SK-N-SH treated with all-trans-retinoic acid at 6 μM for 48 hours (cell line): ENCODE data around the gene UBE2N.
"Not testable (repeated sequence)": the region's sequence is repeated elsewhere in the genome, so short reads cannot be mapped to it uniquely, and the experiment has no call there.

Experiments used
- ATAC-seq: fragments of 200-7000 bp; cut with Tn5 transposase; 3 replicates; pipeline ENCODE4 v1.9.1; 2020; ENCODE audit warnings: mild to moderate bottlenecking, moderate library complexity
- ARNTL ChIP-seq: fragments of 450-650 bp; formaldehyde crosslinking; IDR thresholded peaks from 2 replicates; pipeline ENCODE4 v1.5.0; 2020; ENCODE audit warnings: low read depth, mild to moderate bottlenecking, moderate library complexity, borderline replicate concordance
- CSDC2 ChIP-seq: fragments of 250-450 bp; sonication (Bioruptor Pico); IDR thresholded peaks from 2 replicates; pipeline ENCODE4 v1.5.0; 2020; ENCODE audit warnings: mild to moderate bottlenecking, moderate library complexity
- ESRRG ChIP-seq: fragments of 250-450 bp; sonication (Bioruptor Pico); IDR thresholded peaks from 2 replicates; pipeline ENCODE4 v1.6.1; 2021; ENCODE audit warnings: mild to moderate bottlenecking
- GLIS3 ChIP-seq: fragments of 250-450 bp; sonication (Bioruptor Pico); IDR thresholded peaks from 2 replicates; pipeline ENCODE4 v1.5.0; 2020; ENCODE audit warnings: mild to moderate bottlenecking, moderate library complexity
- ISL1 ChIP-seq: fragments of 250-450 bp; sonication (Bioruptor Pico); IDR thresholded peaks from 2 replicates; pipeline ENCODE4 v2.1.2; 2022; ENCODE audit warnings: mild to moderate bottlenecking, moderate library complexity
- OSR1 ChIP-seq: fragments of 250-450 bp; sonication (Bioruptor Pico); IDR thresholded peaks from 2 replicates; pipeline ENCODE4 v1.8.0; 2022; ENCODE audit warnings: moderate library complexity, mild to moderate bottlenecking, inconsistent platforms
- PPARA ChIP-seq: fragments of 250-450 bp; sonication (Bioruptor Pico); IDR thresholded peaks from 2 replicates; pipeline ENCODE4 v1.5.0; 2020; ENCODE audit warnings: mild to moderate bottlenecking, borderline replicate concordance
- RARB ChIP-seq: fragments of 250-450 bp; sonication (Bioruptor Pico); IDR thresholded peaks from 2 replicates; pipeline ENCODE4 v1.8.0; 2021; ENCODE audit warnings: mild to moderate bottlenecking, moderate library complexity
- SNAI2 ChIP-seq: fragments of 250-450 bp; sonication (Bioruptor Pico); IDR thresholded peaks from 2 replicates; pipeline ENCODE4 v1.5.0; 2020; ENCODE audit warnings: mild to moderate bottlenecking, moderate library complexity
- TOX ChIP-seq: fragments of 250-450 bp; sonication (Bioruptor Pico); IDR thresholded peaks from 2 replicates; pipeline ENCODE4 v1.8.0; 2021; ENCODE audit warnings: mild to moderate bottlenecking, moderate library complexity, borderline replicate concordance
- ZFP3 ChIP-seq: fragments of 250-450 bp; sonication (Bioruptor Pico); IDR thresholded peaks from 2 replicates; pipeline ENCODE4 v1.5.0; 2020; ENCODE audit warnings: mild to moderate bottlenecking, moderate library complexity
- ZNF565 ChIP-seq: fragments of 450-650 bp; formaldehyde crosslinking; conservative IDR thresholded peaks from 2 replicates; pipeline ENCODE4 v1.5.0; 2020; ENCODE audit warnings: low read depth, mild to moderate bottlenecking, moderate library complexity
- ZNF70 ChIP-seq: fragments of 450-650 bp; formaldehyde crosslinking; IDR thresholded peaks from 2 replicates; pipeline ENCODE4 v1.5.0; 2020; ENCODE audit warnings: mild to moderate bottlenecking, moderate library complexity
- TF ChIP-seq, protein P1 (sequence below): fragments of 250-450 bp; sonication (Bioruptor Pico); IDR thresholded peaks from 2 replicates; pipeline ENCODE4 v1.5.0; 2020; ENCODE audit warnings: mild to moderate bottlenecking, moderate library complexity
- TF ChIP-seq, protein P2 (sequence below): fragments of 250-450 bp; sonication (Bioruptor Pico); IDR thresholded peaks from 2 replicates; pipeline ENCODE4 v1.5.1; 2021; ENCODE audit warnings: mild to moderate bottlenecking, moderate library complexity
- TF ChIP-seq, protein P3 (sequence below): fragments of 250-450 bp; sonication (Bioruptor Pico); IDR thresholded peaks from 2 replicates; pipeline ENCODE4 v1.8.0; 2021; ENCODE audit warnings: low read depth, mild to moderate bottlenecking, moderate library complexity, borderline replicate concordance
- TF ChIP-seq, protein P4 (sequence below): fragments of 250-450 bp; sonication (Bioruptor Pico); IDR thresholded peaks from 2 replicates; pipeline ENCODE4 v1.5.1; 2020; ENCODE audit warnings: low read depth, mild to moderate bottlenecking, moderate library complexity

Gene UBE2N

DNA sequence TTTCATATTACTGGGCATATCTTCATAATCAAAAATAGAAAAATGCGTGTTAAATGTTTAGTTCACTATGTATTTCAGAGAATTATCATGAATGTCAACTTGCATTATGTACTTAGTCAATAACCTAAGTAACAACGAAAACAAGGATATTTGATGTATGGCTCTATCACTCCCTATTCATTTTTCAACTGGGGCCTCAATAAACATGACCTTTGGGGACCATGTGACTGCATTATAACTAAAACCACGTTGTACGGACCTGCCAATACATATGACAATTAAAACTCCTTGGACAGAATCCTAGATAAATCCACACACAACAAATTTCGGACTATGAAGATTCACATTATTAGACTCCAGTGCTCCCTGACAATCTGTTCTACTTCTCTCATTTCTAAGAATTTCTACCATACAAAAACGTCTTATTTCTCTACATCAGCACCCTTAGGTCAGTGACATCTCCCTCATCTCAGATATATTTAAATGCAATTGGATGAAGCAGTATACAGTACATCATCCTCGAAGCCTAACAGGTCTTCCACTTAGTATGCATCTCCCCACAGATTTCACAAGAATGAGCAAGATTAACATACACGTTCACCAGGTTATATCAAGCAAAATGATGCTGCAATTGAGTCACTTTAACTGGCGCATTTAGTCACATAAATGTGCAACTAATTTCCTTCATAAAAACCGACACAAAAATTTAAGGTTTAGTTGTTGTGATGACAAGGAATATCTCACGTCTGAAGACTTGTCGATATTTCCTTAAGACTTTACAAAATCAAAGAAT lies 1.5 kb downstream of the UBE2N start:
- ATAC-seq = no peak
- TF ChIP-seq SNAI2 (CRISPR knock-in tag) = no peak
- TF ChIP-seq, all 23 proteins: peak for 0

DNA sequence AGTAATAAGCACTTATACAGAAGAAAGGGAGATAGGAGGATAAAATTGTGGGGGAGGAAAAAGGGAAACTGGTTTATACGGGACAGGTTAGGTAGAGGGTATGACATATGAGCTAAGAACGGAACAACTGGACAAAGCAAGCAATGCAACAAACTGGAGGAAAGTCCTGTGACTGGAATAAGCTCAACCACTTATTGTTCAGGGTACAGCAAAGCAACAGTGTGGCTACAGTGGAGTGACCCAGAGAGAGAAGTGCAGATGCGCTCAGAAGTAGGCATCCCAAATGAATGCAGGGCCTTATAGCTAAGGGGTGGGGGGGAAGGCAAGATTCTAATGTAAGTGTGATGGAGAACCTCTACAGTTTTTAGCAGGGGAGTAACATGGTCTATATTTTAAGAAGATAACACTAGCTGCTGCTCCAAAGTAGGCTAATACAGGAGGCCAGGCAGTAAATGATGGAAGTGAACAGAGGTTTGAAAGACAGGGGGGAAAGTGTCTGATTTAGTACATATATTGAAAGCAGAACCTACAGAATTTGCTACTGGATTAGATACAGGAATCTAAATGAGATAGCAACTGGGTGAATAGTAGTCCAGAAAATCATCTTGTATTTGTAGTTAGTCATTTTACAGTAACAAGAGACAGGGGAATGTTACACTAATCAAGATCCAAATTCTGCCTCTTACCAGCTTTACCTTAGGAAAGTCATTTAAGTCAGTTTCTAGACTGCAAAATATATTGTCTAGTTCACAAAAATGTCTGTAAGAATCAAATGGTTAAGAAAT lies 3.3 kb downstream of the UBE2N start:
- ATAC-seq = no peak
- TF ChIP-seq SNAI2 (CRISPR knock-in tag) = no peak
- TF ChIP-seq, protein P1, sequence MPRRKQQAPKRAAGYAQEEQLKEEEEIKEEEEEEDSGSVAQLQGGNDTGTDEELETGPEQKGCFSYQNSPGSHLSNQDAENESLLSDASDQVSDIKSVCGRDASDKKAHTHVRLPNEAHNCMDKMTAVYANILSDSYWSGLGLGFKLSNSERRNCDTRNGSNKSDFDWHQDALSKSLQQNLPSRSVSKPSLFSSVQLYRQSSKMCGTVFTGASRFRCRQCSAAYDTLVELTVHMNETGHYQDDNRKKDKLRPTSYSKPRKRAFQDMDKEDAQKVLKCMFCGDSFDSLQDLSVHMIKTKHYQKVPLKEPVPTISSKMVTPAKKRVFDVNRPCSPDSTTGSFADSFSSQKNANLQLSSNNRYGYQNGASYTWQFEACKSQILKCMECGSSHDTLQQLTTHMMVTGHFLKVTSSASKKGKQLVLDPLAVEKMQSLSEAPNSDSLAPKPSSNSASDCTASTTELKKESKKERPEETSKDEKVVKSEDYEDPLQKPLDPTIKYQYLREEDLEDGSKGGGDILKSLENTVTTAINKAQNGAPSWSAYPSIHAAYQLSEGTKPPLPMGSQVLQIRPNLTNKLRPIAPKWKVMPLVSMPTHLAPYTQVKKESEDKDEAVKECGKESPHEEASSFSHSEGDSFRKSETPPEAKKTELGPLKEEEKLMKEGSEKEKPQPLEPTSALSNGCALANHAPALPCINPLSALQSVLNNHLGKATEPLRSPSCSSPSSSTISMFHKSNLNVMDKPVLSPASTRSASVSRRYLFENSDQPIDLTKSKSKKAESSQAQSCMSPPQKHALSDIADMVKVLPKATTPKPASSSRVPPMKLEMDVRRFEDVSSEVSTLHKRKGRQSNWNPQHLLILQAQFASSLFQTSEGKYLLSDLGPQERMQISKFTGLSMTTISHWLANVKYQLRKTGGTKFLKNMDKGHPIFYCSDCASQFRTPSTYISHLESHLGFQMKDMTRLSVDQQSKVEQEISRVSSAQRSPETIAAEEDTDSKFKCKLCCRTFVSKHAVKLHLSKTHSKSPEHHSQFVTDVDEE (CRISPR knock-in tag) = no peak
- TF ChIP-seq, protein P2, sequence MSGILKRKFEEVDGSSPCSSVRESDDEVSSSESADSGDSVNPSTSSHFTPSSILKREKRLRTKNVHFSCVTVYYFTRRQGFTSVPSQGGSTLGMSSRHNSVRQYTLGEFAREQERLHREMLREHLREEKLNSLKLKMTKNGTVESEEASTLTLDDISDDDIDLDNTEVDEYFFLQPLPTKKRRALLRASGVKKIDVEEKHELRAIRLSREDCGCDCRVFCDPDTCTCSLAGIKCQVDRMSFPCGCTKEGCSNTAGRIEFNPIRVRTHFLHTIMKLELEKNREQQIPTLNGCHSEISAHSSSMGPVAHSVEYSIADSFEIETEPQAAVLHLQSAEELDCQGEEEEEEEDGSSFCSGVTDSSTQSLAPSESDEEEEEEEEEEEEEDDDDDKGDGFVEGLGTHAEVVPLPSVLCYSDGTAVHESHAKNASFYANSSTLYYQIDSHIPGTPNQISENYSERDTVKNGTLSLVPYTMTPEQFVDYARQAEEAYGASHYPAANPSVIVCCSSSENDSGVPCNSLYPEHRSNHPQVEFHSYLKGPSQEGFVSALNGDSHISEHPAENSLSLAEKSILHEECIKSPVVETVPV (CRISPR knock-in tag) = no peak
- TF ChIP-seq, protein P3, sequence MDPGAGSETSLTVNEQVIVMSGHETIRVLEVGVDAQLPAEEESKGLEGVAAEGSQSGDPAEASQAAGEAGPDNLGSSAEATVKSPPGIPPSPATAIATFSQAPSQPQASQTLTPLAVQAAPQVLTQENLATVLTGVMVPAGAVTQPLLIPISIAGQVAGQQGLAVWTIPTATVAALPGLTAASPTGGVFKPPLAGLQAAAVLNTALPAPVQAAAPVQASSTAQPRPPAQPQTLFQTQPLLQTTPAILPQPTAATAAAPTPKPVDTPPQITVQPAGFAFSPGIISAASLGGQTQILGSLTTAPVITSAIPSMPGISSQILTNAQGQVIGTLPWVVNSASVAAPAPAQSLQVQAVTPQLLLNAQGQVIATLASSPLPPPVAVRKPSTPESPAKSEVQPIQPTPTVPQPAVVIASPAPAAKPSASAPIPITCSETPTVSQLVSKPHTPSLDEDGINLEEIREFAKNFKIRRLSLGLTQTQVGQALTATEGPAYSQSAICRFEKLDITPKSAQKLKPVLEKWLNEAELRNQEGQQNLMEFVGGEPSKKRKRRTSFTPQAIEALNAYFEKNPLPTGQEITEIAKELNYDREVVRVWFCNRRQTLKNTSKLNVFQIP (CRISPR knock-in tag) = no peak

DNA sequence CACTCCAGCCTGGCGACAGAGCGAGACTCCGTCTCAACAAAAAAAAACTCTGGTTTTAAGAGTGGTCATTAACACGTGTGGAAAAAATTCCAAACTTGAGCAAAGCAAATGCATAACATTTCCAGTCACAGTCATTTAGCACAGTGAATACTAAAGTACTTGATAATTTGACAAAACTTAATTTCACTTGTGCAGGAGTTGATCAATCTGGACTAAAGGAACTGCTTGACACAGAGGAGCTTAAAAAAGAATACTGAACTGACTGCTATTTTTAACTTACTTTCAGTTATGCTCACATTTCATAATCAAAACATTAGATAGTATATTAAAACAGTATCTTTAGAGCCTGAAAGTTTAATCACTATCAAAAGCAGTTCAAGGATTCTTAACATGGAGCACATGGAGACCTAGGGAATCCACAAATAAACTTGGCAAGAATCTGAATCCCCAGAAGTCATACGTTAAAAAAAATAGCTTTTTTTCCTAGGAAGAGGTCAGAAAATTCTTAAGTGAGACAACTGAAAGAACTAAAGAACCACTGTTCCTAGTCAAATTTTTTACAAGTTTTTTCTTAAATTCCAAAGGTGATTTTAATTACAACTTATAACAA lies 7.4 kb downstream of the UBE2N start:
- ATAC-seq = no peak
- TF ChIP-seq, protein P4, sequence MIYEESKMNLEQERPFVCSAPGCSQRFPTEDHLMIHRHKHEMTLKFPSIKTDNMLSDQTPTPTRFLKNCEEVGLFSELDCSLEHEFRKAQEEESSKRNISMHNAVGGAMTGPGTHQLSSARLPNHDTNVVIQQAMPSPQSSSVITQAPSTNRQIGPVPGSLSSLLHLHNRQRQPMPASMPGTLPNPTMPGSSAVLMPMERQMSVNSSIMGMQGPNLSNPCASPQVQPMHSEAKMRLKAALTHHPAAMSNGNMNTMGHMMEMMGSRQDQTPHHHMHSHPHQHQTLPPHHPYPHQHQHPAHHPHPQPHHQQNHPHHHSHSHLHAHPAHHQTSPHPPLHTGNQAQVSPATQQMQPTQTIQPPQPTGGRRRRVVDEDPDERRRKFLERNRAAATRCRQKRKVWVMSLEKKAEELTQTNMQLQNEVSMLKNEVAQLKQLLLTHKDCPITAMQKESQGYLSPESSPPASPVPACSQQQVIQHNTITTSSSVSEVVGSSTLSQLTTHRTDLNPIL (CRISPR knock-in tag) = no peak
- no peak for TF ChIP-seq ZNF565 (CRISPR knock-in tag)
- no peak for TF ChIP-seq SNAI2 (CRISPR knock-in tag)
- TF ChIP-seq ISL1 (CRISPR knock-in tag) = no peak
- TF ChIP-seq TOX (CRISPR knock-in tag) = no peak
- no peak for TF ChIP-seq ZFP3
- no peak for TF ChIP-seq RARB (CRISPR knock-in tag)
- no peak for TF ChIP-seq ESRRG (CRISPR knock-in tag)
- no peak for TF ChIP-seq PPARA (CRISPR knock-in tag)
- TF ChIP-seq CSDC2 (CRISPR knock-in tag) = no peak
- TF ChIP-seq ZNF70 (CRISPR knock-in tag) = no peak

DNA sequence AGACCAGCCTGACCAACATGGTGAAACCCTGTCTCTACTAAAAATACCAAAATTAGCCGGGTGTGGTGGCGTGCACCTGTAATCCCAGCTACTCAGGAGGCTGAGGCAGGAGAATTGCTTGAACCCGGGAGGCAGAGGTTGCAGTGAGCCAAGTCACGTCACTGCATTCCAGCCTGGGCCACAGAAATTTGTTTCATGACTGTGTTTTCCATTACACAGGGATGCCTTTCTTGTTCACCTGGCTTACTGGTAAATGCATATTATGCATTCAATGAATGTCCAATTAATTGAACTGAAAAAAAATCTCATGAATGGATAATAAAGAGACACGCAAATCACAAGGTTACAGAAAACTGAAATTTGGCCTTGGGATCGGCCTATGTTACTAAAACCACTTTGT lies 9.7 kb downstream of the UBE2N start:
- ATAC-seq = not testable (repeated sequence)

DNA sequence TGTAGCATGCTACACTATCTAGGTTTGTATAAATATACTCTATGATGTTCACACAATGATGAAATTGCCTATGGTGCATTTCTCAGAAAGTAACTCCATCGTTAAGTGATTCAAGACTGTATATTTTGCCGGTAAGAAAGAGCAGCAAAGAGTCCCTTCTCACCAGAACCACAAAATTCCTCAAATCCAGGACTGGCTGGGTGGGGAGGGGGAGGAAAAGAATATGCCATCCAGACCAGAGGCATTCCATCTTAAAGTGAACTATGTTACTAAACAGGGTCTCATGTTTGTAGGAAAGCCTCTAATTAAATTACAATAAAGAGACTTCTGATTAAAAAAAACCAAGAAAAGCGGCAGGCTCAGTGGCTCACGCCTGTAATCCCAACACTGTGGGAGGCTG lies 11.5 kb downstream of the UBE2N start:
- TF ChIP-seq SNAI2 (CRISPR knock-in tag) = no peak
- no peak for TF ChIP-seq OSR1 (CRISPR knock-in tag)
- no peak for TF ChIP-seq ARNTL (CRISPR knock-in tag)
- no peak for TF ChIP-seq TOX (CRISPR knock-in tag)
- TF ChIP-seq RARB (CRISPR knock-in tag) = no peak
- TF ChIP-seq, protein P2 (CRISPR knock-in tag) = no peak
- no peak for TF ChIP-seq ISL1 (CRISPR knock-in tag)
- no peak for TF ChIP-seq PPARA (CRISPR knock-in tag)
- no peak for TF ChIP-seq GLIS3
- ATAC-seq = no peak
